Thymus (tissue), 11 donors: Measurements from ENCODE around the gene COL28A1. TPM values are rescaled to one million over a fixed set of nuclear protein-coding genes. Genes with fewer than 3 reads are reported as not detected.

Experiments used
- DNase-seq, 9 donors: peaks; one replicate each; pipeline ENCODE4 v3.0.0-alpha.2; 2013; ENCODE audit warnings: low spot score in 9 of 9, low read depth in 6 of 9, missing footprints in 1 of 9
- H3K27ac ChIP-seq, 2 donors: one replicate each; pipeline ENCODE4 v1.5.1; 2013; ENCODE audit warnings: control low read depth in 1 of 2, low read depth in 1 of 2, low read length in 1 of 2, mild to moderate bottlenecking in 1 of 2, moderate library complexity in 1 of 2
- H3K27me3 ChIP-seq, 2 donors: one replicate each; pipeline ENCODE4 v1.5.1; 2013; ENCODE audit warnings: low read length in 1 of 2; ENCODE audit not compliant: control insufficient read depth in 2 of 2, insufficient read depth in 1 of 2
- H3K36me3 ChIP-seq, 2 donors: one replicate each; pipeline ENCODE4 v1.5.1; 2013; ENCODE audit warnings: low read length in 1 of 2, mild to moderate bottlenecking in 1 of 2, moderate library complexity in 1 of 2; ENCODE audit not compliant: control insufficient read depth in 2 of 2, insufficient read depth in 2 of 2
- H3K4me1 ChIP-seq, 2 donors: one replicate each; pipeline ENCODE4 v1.5.1; 2013; ENCODE audit warnings: low read length in 2 of 2; ENCODE audit not compliant: control insufficient read depth in 2 of 2, insufficient read depth in 2 of 2
- H3K4me3 ChIP-seq, 2 donors: one replicate each; pipeline ENCODE4 v1.5.1; 2013; ENCODE audit warnings: low read length in 2 of 2, control low read depth in 1 of 2, mild to moderate bottlenecking in 1 of 2
- H3K9me3 ChIP-seq, 2 donors: one replicate each; pipeline ENCODE4 v1.5.1; 2013; ENCODE audit warnings: low read length in 1 of 2, mild to moderate bottlenecking in 1 of 2; ENCODE audit not compliant: control insufficient read depth in 2 of 2, insufficient read depth in 1 of 2
- WGBS: extraction: QIAGEN DNeasy Blood & Tissue Kit; methylation state at CpG from one replicate; pipeline ENCODE4 v1.1.7; 2013; 5-methylcytosine and 5-hydroxymethylcytosine counted together
- polyA plus RNA-seq: library from polyadenylated mRNA; stranded (reverse); fragments of 200-250 nt; gene quantifications from one replicate; pipeline ENCODE4 v1.2.3, GENCODE V29; 2013
- total RNA-seq: library from RNA; stranded (reverse); fragments of 120-200 nt; gene quantifications from one replicate; pipeline ENCODE4 v1.2.4, GENCODE V29; 2013
- donor health status: healthy.

Gene COL28A1
- total and polyA plus RNA-seq, 2 donors = 0.24 to 0.71 TPM

DNA sequence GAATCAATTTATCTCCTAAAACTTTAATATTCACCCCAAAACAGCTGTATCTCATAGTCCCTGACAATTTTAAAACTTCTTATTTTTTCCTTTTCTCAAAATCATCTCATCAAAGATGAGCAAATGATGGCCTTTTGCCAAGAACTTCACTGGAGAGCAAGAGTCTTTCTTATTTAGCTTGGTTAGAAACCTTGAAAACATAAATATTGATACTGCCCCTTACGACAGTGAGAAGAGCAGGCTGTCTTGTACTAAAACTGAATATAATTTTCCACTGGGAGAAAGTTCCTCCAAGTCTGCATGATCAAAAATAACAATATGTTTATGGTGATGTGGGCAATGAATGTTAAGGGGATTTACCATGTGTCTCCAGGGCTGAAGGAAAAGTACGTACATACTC lies 109.0 kb downstream of the COL28A1 start:
- no peak for DNase-seq
- H3K27me3 ChIP-seq = no peaks in the 10 kb centered on the region
- no peak overlapping the region for H3K27ac ChIP-seq
- 96% methylated on average over 2 of the region's 2 CpGs for WGBS
- H3K36me3 ChIP-seq = no peaks in the 10 kb centered on the region
- peaks cover 0 to 6% of the 10 kb centered on the region in 2 donors for H3K4me1 ChIP-seq
- H3K9me3 ChIP-seq = no peaks in the 10 kb centered on the region
- H3K4me3 ChIP-seq = no peak overlapping the region

DNA sequence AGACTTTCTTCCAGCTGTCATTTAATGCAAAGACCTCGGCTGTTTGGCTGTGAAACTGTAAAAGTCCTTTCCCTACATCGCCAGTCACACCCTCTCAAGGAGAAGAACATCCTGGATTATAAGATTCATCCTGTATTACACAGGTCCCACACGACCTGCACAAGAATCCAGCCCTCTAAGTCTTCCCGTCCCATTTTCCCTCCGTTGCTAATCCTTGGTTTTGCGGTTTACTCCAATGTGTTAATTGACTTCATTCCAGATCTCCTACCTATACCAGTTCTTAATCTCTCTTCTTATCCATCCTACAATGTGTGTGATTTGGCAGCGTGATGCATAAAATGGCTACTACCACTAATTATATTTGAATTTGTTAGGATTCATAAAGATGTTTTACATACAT lies 110.4 kb downstream of the COL28A1 start:
- Histone ChIP-seq H3K27ac (no peak overlapping the region), H3K4me3 (no peak overlapping the region), H3K36me3 (no peaks in the 10 kb centered on the region), H3K4me1 (peaks cover 0 to 6% of the 10 kb centered on the region in 2 donors), H3K27me3 (no peaks in the 10 kb centered on the region), H3K9me3 (no peaks in the 10 kb centered on the region)
- 98% methylated on average over 7 of the region's 7 CpGs for WGBS
- DNase-seq = no peak

DNA sequence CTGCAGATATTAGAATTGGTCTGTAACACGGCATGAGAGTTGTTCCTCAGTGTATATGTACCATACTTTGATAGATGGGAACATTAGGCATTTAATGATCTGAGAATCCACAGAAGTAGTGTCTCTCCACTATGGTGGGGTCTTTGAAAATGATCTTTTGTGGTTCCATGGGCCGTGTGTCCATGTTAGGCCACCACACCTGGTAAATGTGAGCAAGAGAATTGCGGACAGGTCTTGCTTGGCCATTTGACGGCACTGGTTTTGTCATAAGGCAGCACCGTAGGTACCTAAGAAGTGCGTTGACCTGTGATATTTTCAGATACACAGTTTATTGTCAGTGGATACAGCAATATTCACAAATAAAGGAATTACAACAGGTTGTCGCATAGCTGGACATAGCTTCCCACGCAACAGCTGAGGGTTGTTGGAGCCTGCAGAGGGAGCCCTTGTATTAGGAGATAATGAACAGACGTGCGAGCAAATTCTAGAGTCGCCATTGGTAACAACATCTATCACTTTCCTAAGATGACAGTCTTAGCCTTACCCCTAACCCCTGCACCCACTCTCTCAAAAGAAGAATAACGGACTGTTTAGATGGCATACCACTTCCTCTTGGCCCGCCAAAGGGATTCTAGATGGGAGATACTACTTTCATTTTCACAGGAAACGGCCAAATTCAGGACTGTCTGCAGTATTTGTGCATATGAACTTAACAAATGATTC lies 111.4 kb downstream of the COL28A1 start:
- no peak overlapping the region for H3K27ac ChIP-seq
- 54% methylated on average over 14 of the region's 14 CpGs for WGBS

DNA sequence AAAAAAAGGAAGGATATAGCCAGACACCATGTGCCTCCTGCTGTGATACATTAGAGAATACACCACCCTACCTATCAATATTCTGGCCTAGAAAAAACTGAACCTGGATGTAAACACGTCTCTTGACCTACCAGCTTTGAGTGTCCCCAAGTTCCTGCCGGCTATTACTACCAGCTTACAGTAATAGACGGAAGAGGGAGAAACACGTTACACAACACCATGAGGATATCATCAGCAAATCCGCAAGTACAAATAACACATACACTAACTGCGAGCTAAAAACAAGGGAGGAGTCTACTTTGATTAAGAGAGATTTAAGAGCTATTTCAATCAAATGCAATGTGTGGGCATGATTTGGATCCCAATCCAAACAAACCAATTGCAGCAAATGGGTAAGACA lies 113.0 kb downstream of the COL28A1 start:
- no peaks in the 10 kb centered on the region for H3K36me3 ChIP-seq
- H3K9me3 ChIP-seq = no peaks in the 10 kb centered on the region
- H3K4me1 ChIP-seq = peaks cover 0 to 6% of the 10 kb centered on the region in 2 donors
- WGBS = 97% methylated on average over 6 of the region's 6 CpGs
- no peak overlapping the region for H3K27ac ChIP-seq
- H3K4me3 ChIP-seq = no peak overlapping the region
- H3K27me3 ChIP-seq = no peaks in the 10 kb centered on the region
- DNase-seq = no peak

More for the DNA sequence above, 111.4 kb downstream of the COL28A1 start:
- Histone ChIP-seq H3K9me3 (no peaks in the 10 kb centered on the region), H3K27me3 (no peaks in the 10 kb centered on the region), H3K4me3 (peak overlapping the region; percentile 39 to 49), H3K36me3 (no peaks in the 10 kb centered on the region), H3K4me1 (peaks cover 0 to 6% of the 10 kb centered on the region in 2 donors)
- DNase-seq = peak in 6 of 9 donors; percentile 19 to 59 (median 26)

DNA sequence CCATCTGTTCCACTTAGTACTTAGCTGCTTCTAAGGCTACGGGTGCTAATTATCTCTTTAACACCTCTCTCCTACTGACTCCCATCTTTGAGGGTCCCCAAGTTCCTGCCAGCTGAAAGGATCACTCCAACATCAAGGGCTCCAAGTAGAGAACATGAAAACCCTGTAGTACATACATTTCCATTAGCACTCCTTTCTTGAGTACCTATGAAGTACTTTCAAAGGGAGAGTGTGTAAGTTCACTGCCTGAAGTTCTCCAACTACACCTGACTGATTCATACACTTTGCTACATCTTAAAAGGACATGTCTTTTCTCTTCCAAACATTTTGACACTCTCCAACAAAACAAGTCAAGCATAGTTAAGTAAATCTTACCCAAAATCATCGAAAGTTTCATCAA lies 113.8 kb downstream of the COL28A1 start:
- H3K36me3 ChIP-seq = no peaks in the 10 kb centered on the region
- peaks cover 0 to 6% of the 10 kb centered on the region in 2 donors for H3K4me1 ChIP-seq
- no peaks in the 10 kb centered on the region for H3K27me3 ChIP-seq
- H3K27ac ChIP-seq = no peak overlapping the region
- no peak overlapping the region for H3K4me3 ChIP-seq
- WGBS = 97% methylated on average over 2 of the region's 2 CpGs
- no peak for DNase-seq
- no peaks in the 10 kb centered on the region for H3K9me3 ChIP-seq

DNA sequence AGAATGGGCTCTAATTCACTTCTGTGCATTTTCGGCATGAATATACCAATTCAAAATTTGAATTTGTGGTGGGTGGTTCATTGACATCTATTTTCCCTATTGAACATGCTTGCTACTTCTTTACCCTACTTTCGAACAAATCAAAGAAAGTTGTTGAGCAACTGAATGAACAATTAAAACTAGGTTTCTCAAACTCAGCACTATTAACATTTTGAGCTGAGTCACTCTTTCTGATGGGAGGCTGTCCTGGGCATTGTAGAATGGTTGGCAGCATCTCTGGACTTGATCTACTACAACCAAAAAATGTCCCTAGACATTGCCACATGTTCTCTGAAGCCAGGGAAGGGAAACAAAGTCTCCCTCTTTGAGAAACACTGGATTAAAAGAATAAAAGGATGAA lies 116.7 kb downstream of the COL28A1 start:
- no peaks in the 10 kb centered on the region for H3K9me3 ChIP-seq
- 99% methylated on average over 2 of the region's 2 CpGs for WGBS
- H3K27me3 ChIP-seq = no peaks in the 10 kb centered on the region
- no peak for DNase-seq
- no peak overlapping the region for H3K4me3 ChIP-seq
- H3K27ac ChIP-seq = no peak overlapping the region
- H3K4me1 ChIP-seq = peaks cover 0 to 3% of the 10 kb centered on the region in 2 donors
- H3K36me3 ChIP-seq = no peaks in the 10 kb centered on the region

DNA sequence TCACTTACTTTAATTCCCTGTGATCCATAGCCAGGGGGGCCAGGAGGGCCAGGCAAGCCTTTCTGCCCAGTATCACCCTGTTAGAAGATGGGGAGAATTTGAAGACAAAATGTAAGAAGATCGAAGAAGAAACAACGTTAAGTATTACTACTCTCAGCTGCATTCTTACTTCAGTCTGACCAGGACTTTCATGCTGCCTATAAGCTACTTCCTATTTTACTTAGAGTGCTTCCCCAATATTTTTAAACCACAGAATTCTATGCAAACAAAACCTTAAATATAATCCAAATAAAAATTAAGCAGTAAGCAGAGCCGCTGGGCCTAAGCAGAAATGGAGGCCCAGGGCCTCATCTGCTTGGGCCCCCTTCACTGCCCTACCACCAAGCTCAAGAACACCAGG lies 117.8 kb downstream of the COL28A1 start:
- WGBS = 58% methylated on average over 3 of the region's 3 CpGs
- H3K4me1 ChIP-seq = peaks cover 0 to 3% of the 10 kb centered on the region in 2 donors
- H3K4me3 ChIP-seq = no peak overlapping the region
- H3K27me3 ChIP-seq = no peaks in the 10 kb centered on the region
- H3K36me3 ChIP-seq = no peaks in the 10 kb centered on the region
- DNase-seq = no peak
- no peaks in the 10 kb centered on the region for H3K9me3 ChIP-seq
- H3K27ac ChIP-seq = no peak overlapping the region

DNA sequence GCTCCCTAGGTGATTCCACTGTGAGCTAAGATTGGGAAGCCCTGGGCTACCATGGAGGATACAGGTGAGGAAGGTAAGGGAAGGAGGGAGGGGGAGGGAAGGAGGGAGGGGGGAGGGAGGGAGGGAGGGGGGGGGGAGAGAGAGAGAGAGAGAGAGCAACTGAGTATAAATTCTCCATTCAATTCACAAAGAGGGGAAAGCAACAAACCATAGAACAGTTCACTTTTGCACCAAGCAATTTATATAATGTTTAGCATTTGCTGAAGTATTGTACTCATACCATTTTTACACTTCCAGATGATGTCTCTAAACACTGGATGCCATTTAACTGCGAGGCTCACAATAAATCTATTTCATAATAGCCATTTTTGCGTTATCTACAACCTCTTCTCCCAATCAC lies 118.3 kb downstream of the COL28A1 start:
- WGBS = 80% methylated on average over 2 of the region's 2 CpGs
- H3K27ac ChIP-seq = no peak overlapping the region

DNA sequence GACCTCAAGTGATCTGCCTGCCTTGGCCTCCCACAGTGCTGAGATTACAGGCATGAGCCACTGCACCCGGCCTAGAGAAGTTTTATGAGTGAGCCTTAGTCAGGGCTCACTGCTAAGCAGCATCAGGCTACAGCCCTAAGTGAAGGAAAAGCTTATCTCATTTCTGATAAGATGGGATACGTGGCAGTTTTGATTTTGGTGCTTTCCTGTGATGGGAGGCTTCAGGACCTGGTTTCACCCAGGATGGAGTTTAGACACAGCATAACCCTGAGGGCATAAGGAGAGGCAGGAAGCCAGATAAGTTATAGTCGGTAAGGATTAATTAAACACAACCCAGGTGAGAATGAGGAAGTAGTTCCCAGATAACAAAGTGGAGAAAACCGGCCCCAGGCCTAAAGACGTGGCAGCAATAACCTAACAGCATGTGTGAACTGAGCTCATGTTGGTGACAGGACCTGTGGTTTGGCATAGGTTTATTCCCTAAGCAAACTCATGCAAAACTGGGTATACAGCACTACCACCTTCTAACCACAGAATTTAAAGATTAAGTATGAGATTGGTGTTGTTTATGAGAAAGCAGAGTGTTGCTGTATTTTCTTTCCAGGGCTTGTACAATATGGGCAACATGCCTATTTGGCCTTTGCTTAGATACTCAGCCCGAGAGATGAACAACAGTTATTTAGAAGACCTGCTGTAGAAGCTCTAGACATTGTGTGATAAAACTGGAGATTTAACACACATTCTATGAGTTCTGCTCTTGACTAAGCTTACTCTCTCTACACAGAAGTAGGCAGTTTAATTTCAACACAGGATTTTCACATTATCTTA lies 119.4 kb downstream of the COL28A1 start:
- WGBS = 53% methylated on average over 6 of the region's 6 CpGs
- Histone ChIP-seq H3K27ac (peak overlapping the region in 1 of 2 donors; percentile 33), H3K36me3 (no peaks in the 10 kb centered on the region), H3K27me3 (no peaks in the 10 kb centered on the region), H3K4me3 (no peak overlapping the region), H3K9me3 (no peaks in the 10 kb centered on the region), H3K4me1 (peaks cover 0 to 3% of the 10 kb centered on the region in 2 donors)
- DNase-seq = peak in 2 of 9 donors; percentile 3 to 26

More for the DNA sequence above, 118.3 kb downstream of the COL28A1 start:
- Histone ChIP-seq H3K9me3 (no peaks in the 10 kb centered on the region), H3K4me1 (peaks cover 0 to 3% of the 10 kb centered on the region in 2 donors), H3K27me3 (no peaks in the 10 kb centered on the region), H3K36me3 (no peaks in the 10 kb centered on the region), H3K4me3 (no peak overlapping the region)
- no peak for DNase-seq
